IPS-18a (cell line): ENCODE results near the gene MS4A14.

Experiments
- H3K27ac ChIP-seq: one replicate; pipeline ENCODE4 v1.5.1; 2013; ENCODE audit warnings: low read length
- H3K27me3 ChIP-seq: one replicate; pipeline ENCODE4 v1.6.1; 2013; ENCODE audit warnings: mild to moderate bottlenecking, low read length; ENCODE audit not compliant: control insufficient read depth, insufficient read depth
- H3K36me3 ChIP-seq: one replicate; pipeline ENCODE4 v1.6.1; 2013; ENCODE audit warnings: low read depth, low read length; ENCODE audit not compliant: control insufficient read depth
- H3K4me1 ChIP-seq: one replicate; pipeline ENCODE4 v1.6.1; 2013; ENCODE audit warnings: low read depth, low read length; ENCODE audit not compliant: control insufficient read depth
- H3K4me3 ChIP-seq: one replicate; pipeline ENCODE4 v1.5.1; 2013; ENCODE audit warnings: low read length
- H3K9ac ChIP-seq: one replicate; pipeline ENCODE4 v1.6.1; 2013; ENCODE audit warnings: mild to moderate bottlenecking, low read length, moderate library complexity
- H3K9me3 ChIP-seq: one replicate; pipeline ENCODE4 v1.6.1; 2013; ENCODE audit warnings: low read depth, low read length; ENCODE audit not compliant: control insufficient read depth

Gene MS4A14

DNA sequence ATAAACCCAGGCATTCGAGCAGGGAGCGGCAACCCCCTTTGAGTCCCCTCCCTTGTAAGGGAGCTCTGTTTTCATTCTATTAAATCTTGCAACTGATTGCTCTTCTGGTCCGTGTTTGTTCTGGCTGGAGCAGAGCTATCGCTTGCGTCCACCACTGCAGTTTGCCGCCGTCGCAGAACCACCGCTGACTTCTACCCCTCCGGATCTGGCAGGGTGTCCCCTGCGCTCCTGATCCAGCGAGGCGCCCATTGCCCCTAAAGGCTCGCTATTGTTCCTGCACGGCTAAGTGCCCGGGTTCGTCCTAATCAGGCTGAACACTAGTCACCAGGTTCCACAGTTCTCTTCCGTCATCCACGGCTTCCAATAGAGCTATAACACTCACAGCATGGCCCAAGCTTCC, 28.4 kb upstream of the MS4A14 start:
- peaks cover 19% of the 10 kb centered on the region for H3K4me1 ChIP-seq
- no peaks in the 10 kb centered on the region for H3K36me3 ChIP-seq
- no peaks in the 10 kb centered on the region for H3K9me3 ChIP-seq
- H3K9ac ChIP-seq = no peak overlapping the region
- no peaks in the 10 kb centered on the region for H3K27me3 ChIP-seq
- no peak overlapping the region for H3K27ac ChIP-seq
- H3K4me3 ChIP-seq = no peak overlapping the region

DNA sequence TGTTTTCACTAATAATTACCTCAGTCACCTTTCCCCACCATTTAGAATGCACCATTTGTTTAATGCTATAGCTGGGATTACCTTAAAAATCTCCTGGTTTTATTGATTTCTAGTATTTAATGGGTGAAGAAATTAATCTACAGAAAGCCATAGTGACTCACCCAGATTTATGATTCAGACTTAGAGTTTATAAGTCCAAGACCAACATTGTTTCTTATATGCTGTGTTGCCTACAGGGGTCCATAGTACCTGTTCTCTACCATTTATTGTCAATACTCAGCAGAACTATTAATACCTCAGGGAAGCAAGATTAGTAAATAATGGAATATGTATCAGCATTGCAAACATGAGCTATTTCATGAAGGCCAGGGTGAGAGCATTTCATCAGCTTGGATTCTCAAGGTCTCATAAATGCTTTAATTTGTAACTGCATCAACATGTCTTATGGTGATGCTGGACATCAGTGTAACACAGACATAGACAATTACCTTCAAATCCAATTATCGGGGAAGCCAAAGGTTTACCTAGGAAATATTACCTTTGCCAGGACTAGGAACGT, 25.9 kb upstream of the MS4A14 start:
- Histone ChIP-seq H3K27me3 (no peaks in the 10 kb centered on the region), H3K4me1 (peaks cover 6% of the 10 kb centered on the region), H3K36me3 (no peaks in the 10 kb centered on the region), H3K9ac (no peak overlapping the region), H3K4me3 (no peak overlapping the region), H3K27ac (no peak overlapping the region), H3K9me3 (no peaks in the 10 kb centered on the region)

DNA sequence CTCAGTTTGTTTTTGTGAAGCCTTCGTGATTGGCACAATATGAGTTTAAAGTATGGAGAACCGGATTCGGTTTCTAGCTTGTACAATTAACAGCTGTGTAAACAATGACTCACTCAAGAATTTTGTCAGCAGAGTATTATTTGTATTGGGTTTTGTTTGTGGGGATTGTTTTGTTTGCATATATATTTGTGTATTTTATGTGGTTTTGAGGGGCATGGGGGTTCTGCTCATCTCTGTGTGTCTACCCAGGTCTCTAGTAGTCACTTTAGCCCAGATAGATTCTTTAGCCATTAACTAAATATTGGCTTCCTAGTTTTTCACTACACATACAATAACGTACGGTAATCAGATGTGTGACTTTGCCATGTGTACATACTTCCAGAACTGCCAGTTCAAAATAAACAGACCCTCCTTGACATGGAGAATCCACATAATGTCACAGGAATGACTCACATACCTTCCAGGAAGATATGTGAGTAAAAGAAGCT, 25.4 kb upstream of the MS4A14 start:
- no peaks in the 10 kb centered on the region for H3K27me3 ChIP-seq
- H3K9ac ChIP-seq = no peak overlapping the region

DNA sequence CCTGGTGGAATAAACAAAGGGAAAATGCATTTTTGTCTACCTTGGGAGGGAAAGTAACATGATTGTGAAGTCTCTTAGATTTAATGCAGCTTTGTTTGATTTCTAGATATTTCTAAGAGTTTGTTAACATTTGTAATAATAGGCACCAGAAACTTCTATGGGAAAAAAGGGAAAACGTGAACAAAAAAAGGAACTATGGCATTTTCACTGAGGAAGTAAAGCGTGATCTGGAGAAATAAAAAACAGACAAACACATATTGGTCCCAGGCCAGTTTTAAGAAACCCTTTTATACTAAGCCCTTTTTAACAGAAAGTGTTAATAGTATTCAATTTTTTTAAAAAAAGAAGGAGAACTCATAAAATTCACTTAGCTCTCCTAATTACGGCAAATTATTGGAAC, 24.9 kb upstream of the MS4A14 start:
- Histone ChIP-seq H3K27me3 (no peaks in the 10 kb centered on the region), H3K9me3 (no peaks in the 10 kb centered on the region), H3K27ac (no peak overlapping the region), H3K4me1 (peaks cover 6% of the 10 kb centered on the region), H3K9ac (no peak overlapping the region), H3K4me3 (no peak overlapping the region), H3K36me3 (no peaks in the 10 kb centered on the region)

More for the DNA sequence above, 25.4 kb upstream of the MS4A14 start:
- H3K36me3 ChIP-seq = no peaks in the 10 kb centered on the region
- no peaks in the 10 kb centered on the region for H3K9me3 ChIP-seq
- no peak overlapping the region for H3K4me3 ChIP-seq
- peaks cover 6% of the 10 kb centered on the region for H3K4me1 ChIP-seq
- H3K27ac ChIP-seq = no peak overlapping the region

DNA sequence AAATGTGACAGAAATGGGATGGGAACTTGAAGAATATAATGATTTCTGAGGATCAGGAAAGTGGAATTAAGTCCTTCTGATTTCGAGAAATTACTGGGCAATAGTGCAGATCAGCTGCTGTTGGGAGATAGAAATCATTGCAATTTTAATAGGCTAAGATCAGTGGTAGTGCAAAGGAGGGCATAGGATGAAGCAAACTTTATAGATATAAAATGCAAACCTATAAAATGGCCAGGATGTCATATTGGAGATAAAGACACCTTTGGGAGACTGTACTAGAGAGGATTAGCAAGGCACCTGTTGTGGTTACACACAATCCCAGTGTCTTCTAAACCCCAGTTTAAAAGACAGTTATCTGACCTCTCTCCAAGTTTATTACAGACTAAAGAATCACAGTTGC, 24.4 kb upstream of the MS4A14 start:
- Histone ChIP-seq H3K4me1 (peaks cover 6% of the 10 kb centered on the region), H3K27ac (no peak overlapping the region), H3K9ac (no peak overlapping the region), H3K27me3 (no peaks in the 10 kb centered on the region), H3K4me3 (no peak overlapping the region), H3K36me3 (no peaks in the 10 kb centered on the region), H3K9me3 (no peaks in the 10 kb centered on the region)

GRCh38 chr11:60372767-60373166, 23.5 kb upstream of the MS4A14 start:
- H3K4me3 ChIP-seq = no peak overlapping the region
- no peak overlapping the region for H3K27ac ChIP-seq
- no peaks in the 10 kb centered on the region for H3K4me1 ChIP-seq
- H3K9ac ChIP-seq = no peak overlapping the region
- H3K27me3 ChIP-seq = no peaks in the 10 kb centered on the region
- H3K36me3 ChIP-seq = no peaks in the 10 kb centered on the region
- H3K9me3 ChIP-seq = no peaks in the 10 kb centered on the region

DNA sequence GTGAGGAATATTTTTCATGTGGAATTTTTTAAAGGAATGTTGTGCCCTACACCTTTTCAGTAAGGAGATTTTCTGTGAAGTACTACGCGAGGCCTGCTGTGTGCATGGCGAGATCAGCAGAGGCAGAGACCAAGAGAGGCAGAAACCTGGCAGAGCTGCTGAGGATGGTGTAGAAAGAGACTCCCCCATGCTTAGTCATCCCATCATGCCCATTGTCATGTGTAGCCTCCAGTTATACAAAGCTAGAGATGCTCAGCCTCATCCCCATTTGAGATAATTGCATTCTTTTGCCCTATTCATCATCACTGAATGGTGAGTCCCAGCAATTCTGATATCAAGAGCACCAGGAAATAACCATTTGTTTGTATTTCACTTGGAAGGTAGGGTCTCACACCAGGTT, 20.9 kb upstream of the MS4A14 start:
- no peaks in the 10 kb centered on the region for H3K36me3 ChIP-seq
- H3K4me1 ChIP-seq = no peaks in the 10 kb centered on the region
- H3K9me3 ChIP-seq = no peaks in the 10 kb centered on the region
- no peak overlapping the region for H3K4me3 ChIP-seq
- no peak overlapping the region for H3K9ac ChIP-seq
- H3K27ac ChIP-seq = no peak overlapping the region
- no peaks in the 10 kb centered on the region for H3K27me3 ChIP-seq

DNA sequence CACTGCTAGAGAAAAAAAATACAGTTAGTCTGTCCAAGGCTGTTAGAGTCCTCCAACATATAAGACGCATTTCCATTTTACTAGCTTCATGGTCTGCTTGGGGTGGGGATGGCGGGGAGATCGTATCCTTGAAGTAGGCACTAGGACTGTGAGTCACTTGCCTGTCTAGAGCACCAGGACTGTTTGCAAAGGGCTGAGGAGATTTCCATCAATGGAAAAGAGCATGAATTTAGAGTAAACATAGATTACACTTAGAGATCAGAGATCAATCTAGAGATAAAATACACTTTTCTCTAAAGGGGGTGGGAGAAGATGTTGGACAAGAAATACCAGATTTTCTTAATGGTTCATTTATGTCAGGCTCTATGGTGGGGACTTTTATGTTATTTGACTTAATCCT, 19.7 kb upstream of the MS4A14 start:
- no peak overlapping the region for H3K9ac ChIP-seq
- H3K4me1 ChIP-seq = no peaks in the 10 kb centered on the region
- H3K4me3 ChIP-seq = no peak overlapping the region
- H3K27me3 ChIP-seq = no peaks in the 10 kb centered on the region
- H3K9me3 ChIP-seq = no peaks in the 10 kb centered on the region
- H3K36me3 ChIP-seq = no peaks in the 10 kb centered on the region
- no peak overlapping the region for H3K27ac ChIP-seq

GRCh38 chr11:60377401-60378136, 18.7 kb upstream of the MS4A14 start:
- Histone ChIP-seq H3K9me3 (no peaks in the 10 kb centered on the region), H3K4me1 (no peaks in the 10 kb centered on the region), H3K27ac (no peak overlapping the region), H3K36me3 (no peaks in the 10 kb centered on the region), H3K4me3 (no peak overlapping the region), H3K9ac (no peak overlapping the region), H3K27me3 (no peaks in the 10 kb centered on the region)

GRCh38 chr11:60378354-60378753, 17.9 kb upstream of the MS4A14 start, which contains the start of gene MS4A7:
TSS of gene MS4A7 (plus strand) at chr11:60378532. CDS start at chr11:60383142, 4,610 bp downstream.
- no peaks in the 10 kb centered on the region for H3K36me3 ChIP-seq
- no peak within 1 kb of the TSS for H3K4me3 ChIP-seq
- H3K27ac ChIP-seq = no peak within 1 kb of the TSS
- H3K9ac ChIP-seq = no peak within 1 kb of the TSS
- H3K4me1 ChIP-seq = no peaks in the 10 kb centered on the region
- no peaks in the 10 kb centered on the region for H3K9me3 ChIP-seq
- H3K27me3 ChIP-seq = no peaks in the 10 kb centered on the region

DNA sequence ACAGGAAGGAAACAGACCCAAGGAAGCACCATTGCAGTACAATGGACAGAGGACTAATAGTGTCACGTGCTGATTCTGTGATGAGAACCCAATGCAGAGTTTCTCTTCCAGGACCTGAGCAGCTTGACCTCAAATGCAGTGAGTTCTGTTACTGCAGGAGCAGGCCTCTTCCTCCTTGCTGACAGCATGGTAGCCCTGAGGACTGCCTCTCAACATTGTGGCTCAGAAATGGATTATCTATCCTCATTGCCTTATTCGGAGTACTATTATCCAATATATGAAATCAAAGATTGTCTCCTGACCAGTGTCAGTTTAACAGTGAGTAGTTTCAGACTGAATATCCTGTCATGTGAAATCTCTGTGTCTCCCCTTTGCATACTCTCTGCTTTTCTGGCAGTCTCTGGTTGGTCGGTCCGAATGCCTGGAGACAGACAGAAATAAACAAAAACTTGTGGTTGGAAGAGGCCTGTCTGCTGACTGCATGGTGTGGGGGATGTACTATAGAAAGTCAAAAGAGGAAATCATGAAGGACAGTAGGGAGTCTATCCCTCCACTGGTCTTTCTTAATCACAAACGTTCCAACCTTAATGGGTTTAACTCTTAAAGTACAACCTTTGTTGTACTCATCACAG, 6.9 kb upstream of the MS4A14 start:
- no peak overlapping the region for H3K4me3 ChIP-seq
- H3K9ac ChIP-seq = no peak overlapping the region
- no peaks in the 10 kb centered on the region for H3K36me3 ChIP-seq
- no peak overlapping the region for H3K27ac ChIP-seq
- no peaks in the 10 kb centered on the region for H3K4me1 ChIP-seq
- no peaks in the 10 kb centered on the region for H3K9me3 ChIP-seq
- no peaks in the 10 kb centered on the region for H3K27me3 ChIP-seq
